GM12872 (cell line): ENCODE data around the gene IGFALS.

Source experiments
- CTCF ChIP-seq: IDR thresholded peaks from 3 replicates; pipeline ENCODE4 v1.5.1; 2011; ENCODE audit warnings: low read depth, mild to moderate bottlenecking, low read length, moderate library complexity; ENCODE audit not compliant: insufficient read depth

The IGFALS gene

GRCh38 chr16:1745900-1746692 lies 47.4 kb downstream of the IGFALS start:
- TF ChIP-seq CTCF: no peak

GRCh38 chr16:1745181-1745899 lies 48.2 kb downstream of the IGFALS start:
- TF ChIP-seq CTCF: no peak

- no peak for TF ChIP-seq CTCF
These were observed 49.1 kb downstream of the IGFALS start for GRCh38 chr16:1744338-1744840.

- no peak for TF ChIP-seq CTCF
These were observed 49.8 kb downstream of the IGFALS start for GRCh38 chr16:1743376-1744337.

GRCh38 chr16:1741553-1742165 lies 51.8 kb downstream of the IGFALS start:
- no peak for TF ChIP-seq CTCF

- TF ChIP-seq CTCF: no peak
These were observed 52.6 kb downstream of the IGFALS start for GRCh38 chr16:1740781-1741490.
